ENCODE data around the gene CAPN2.

- no peak for TF ChIP-seq ESRRG (CRISPR knock-in tag; IDR thresholded peaks at IDR 0.05)
- TF ChIP-seq PATZ1 (CRISPR knock-in tag; IDR thresholded peaks at IDR 0.05; ENCODE audit: borderline replicate concordance), result no peak
- TF ChIP-seq BACH2 (CRISPR knock-in tag; IDR thresholded peaks at IDR 0.05; ENCODE audit: borderline replicate concordance), result no peak
- no peak for TF ChIP-seq ZFP30 (CRISPR knock-in tag; IDR thresholded peaks at IDR 0.05)
- TF ChIP-seq TOX (CRISPR knock-in tag; IDR thresholded peaks at IDR 0.05; ENCODE audit: borderline replicate concordance), result no peak
- no peak for TF ChIP-seq TSHZ2 (CRISPR knock-in tag; IDR thresholded peaks at IDR 0.05)
- TF ChIP-seq ZNF8 (CRISPR knock-in tag; IDR thresholded peaks at IDR 0.05), result no peak
- no peak for TF ChIP-seq ZFP3 (CRISPR knock-in tag; IDR thresholded peaks at IDR 0.05)
- TF ChIP-seq ISL1 (CRISPR knock-in tag; IDR thresholded peaks at IDR 0.05), result no peak
- TF ChIP-seq GLIS3 (CRISPR knock-in tag; IDR thresholded peaks at IDR 0.05), result no peak
- no peak for TF ChIP-seq ZNF70 (CRISPR knock-in tag; IDR thresholded peaks at IDR 0.05)
- no peak for TF ChIP-seq RARB (CRISPR knock-in tag; IDR thresholded peaks at IDR 0.05)
Observed at GRCh38 chr1:223759273-223759672, 46.9 kb downstream of the CAPN2 start.

All from SK-N-SH treated with all-trans-retinoic acid at 6 μM for 48 hours (cell line).